ENCODE measurements around the gene ALAD. TPM values are rescaled to one million over a fixed set of nuclear protein-coding genes. Genes with fewer than 3 reads are reported as not detected.
A peak's percentile ranks its signal among the peaks of the same experiment; 100 is the strongest.
"Not testable (repeated sequence)": the region's sequence is repeated elsewhere in the genome, so short reads cannot be mapped to it uniquely, and the experiment has no call there.

ALAD gene
- total RNA-seq, 1 experiment from 2014 or later, result 7.8 TPM

DNA sequence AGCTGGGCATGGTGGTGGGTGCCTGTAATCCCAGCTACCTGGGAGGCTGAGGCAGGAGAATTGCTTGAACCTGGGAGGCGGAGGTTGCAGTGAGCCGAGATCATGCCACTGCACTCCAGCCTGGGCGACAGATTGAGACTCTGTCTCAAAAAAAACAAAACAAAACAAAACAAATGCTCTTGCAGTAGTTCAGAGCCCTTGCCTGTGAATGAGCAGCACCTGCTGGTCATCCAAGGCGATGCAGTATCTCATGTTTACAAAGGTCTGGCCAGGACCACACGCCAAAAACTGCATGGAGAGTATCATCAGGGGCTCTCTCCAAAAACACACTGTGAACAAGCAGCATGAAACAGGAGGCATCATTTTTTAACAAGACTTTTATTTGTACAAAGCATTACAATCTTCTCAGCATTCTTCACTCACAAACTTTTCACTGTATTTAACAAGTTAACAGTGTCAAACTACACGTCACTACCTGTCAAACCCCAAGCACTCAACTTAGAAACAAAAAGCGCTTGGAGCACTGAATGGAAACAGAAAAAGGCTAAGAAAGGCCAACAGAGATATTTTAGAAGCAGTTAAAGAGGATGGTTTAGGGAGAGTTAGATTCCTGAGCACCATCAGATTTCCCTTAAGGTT lies 5.9 kb upstream of the ALAD start:
- BruUV-seq (replicated peaks); H3K27ac Mint-ChIP-seq (ENCODE audit: low read depth, unreplicated experiment); H3K27me3 Mint-ChIP-seq (ENCODE audit: insufficient read depth, unreplicated experiment); H3K9me3 Mint-ChIP-seq (ENCODE audit: unreplicated experiment): not testable (repeated sequence)
- DNase-seq (ENCODE audit: unreplicated experiment), result peak; percentile 63
- Mint-ChIP-seq H3K36me3 (ENCODE audit: insufficient read depth, unreplicated experiment) (peaks cover 32% of the 10 kb centered on the region), H3K4me1 (ENCODE audit: insufficient read depth, unreplicated experiment) (peaks cover 19% of the 10 kb centered on the region), H3K4me3 (ENCODE audit: unreplicated experiment) (peak overlapping the region; percentile 22)
- POLR2A ChIA-PET, result interaction anchor here (0.7 kb wide), 1 partner anchor 131 kb away, joined by 3 read pairs; the partner anchor contains the start of genes CDC26 and PRPF4
- intact Hi-C loops (cut with micrococcal nuclease), result loop anchor here (1.0 to 10.0 kb wide), 2 partner anchors 98 to 482 kb away; no protein-coding TSS in a partner anchor
- TF ChIP-seq, protein P1, sequence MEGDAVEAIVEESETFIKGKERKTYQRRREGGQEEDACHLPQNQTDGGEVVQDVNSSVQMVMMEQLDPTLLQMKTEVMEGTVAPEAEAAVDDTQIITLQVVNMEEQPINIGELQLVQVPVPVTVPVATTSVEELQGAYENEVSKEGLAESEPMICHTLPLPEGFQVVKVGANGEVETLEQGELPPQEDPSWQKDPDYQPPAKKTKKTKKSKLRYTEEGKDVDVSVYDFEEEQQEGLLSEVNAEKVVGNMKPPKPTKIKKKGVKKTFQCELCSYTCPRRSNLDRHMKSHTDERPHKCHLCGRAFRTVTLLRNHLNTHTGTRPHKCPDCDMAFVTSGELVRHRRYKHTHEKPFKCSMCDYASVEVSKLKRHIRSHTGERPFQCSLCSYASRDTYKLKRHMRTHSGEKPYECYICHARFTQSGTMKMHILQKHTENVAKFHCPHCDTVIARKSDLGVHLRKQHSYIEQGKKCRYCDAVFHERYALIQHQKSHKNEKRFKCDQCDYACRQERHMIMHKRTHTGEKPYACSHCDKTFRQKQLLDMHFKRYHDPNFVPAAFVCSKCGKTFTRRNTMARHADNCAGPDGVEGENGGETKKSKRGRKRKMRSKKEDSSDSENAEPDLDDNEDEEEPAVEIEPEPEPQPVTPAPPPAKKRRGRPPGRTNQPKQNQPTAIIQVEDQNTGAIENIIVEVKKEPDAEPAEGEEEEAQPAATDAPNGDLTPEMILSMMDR (IDR thresholded peaks at IDR 0.05; ENCODE audit: unreplicated experiment), result peak; percentile 80
- CTCF ChIA-PET, result interaction anchor here (0.6 to 12.6 kb wide), 18 partner anchors 9 to 295 kb away, joined by 3 to 141 read pairs (median 4); partner anchors contain the start of genes CDC26, PRPF4 and SLC31A2

DNA sequence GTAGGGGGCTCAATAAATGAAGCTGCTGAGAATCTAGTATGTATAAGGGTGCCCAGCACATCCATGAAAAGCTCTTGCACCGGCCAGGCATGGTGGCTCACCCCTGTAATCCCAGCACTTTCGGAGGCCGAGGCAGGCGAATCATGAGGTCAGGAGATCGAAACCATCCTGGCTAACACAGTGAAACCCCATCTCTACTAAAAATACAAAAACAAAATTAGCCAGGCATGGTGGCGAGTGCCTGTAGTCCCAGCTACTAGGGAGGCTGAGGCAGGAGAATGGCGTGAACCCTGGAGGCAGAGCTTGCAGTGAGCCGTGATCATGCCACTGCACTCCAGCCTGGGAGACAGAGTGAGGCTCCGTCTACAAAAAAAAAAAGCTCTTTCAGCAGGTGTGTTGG lies 5.3 kb upstream of the ALAD start:
- H3K27me3 Mint-ChIP-seq (ENCODE audit: insufficient read depth, unreplicated experiment); H3K4me3 Mint-ChIP-seq (ENCODE audit: unreplicated experiment); BruUV-seq (replicated peaks); DNase-seq (ENCODE audit: unreplicated experiment); H3K9me3 Mint-ChIP-seq (ENCODE audit: unreplicated experiment); H3K27ac Mint-ChIP-seq (ENCODE audit: low read depth, unreplicated experiment): not testable (repeated sequence)
- intact Hi-C loops (cut with micrococcal nuclease), result loop anchor here (10.0 kb wide), 1 partner anchor 482 kb away; no protein-coding TSS in a partner anchor
- CTCF ChIA-PET, result interaction anchor here (0.6 to 12.6 kb wide), 23 partner anchors 8 to 1732 kb away, joined by 3 to 141 read pairs (median 4); partner anchors contain the start of genes CDC26, PRPF4 and SLC31A2
- POLR2A ChIA-PET, result interaction anchor here (0.7 kb wide), 1 partner anchor 131 kb away, joined by 3 read pairs; the partner anchor contains the start of genes CDC26 and PRPF4
- Mint-ChIP-seq H3K4me1 (ENCODE audit: insufficient read depth, unreplicated experiment) (peaks cover 24% of the 10 kb centered on the region), H3K36me3 (ENCODE audit: insufficient read depth, unreplicated experiment) (peaks cover 32% of the 10 kb centered on the region)

DNA sequence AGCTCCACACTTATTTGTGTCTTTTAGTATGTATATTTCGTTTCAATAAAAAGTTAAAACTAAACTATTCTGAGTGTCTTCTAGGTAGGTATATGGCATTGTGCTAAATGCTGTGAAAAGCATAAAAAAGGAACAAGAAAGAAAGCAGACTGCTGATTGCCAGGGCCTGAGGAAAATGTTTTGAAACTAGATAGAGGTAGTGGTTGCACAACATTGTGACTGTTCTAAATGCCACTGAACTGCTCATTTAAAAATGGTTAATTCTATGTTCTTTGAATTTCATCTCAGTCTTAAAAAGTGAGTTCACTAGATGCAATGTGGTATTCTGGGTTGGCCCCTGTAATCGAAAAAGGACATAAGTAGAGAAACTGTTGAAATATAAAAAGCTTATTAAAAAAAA lies 2.6 kb upstream of the ALAD start:
- BruUV-seq (replicated peaks), result no TSS peak
- Mint-ChIP-seq H3K27me3 (ENCODE audit: insufficient read depth, unreplicated experiment) (no peaks in the 10 kb centered on the region), H3K9me3 (ENCODE audit: unreplicated experiment) (no peaks in the 10 kb centered on the region), H3K36me3 (ENCODE audit: insufficient read depth, unreplicated experiment) (peaks cover 20% of the 10 kb centered on the region), H3K27ac (ENCODE audit: low read depth, unreplicated experiment) (no peak overlapping the region), H3K4me1 (ENCODE audit: insufficient read depth, unreplicated experiment) (peaks cover 27% of the 10 kb centered on the region), H3K4me3 (ENCODE audit: unreplicated experiment) (no peak overlapping the region)
- TF ChIP-seq, protein P1 (IDR thresholded peaks at IDR 0.05; ENCODE audit: unreplicated experiment), result no peak
- no peak for DNase-seq (ENCODE audit: unreplicated experiment)
- POLR2A ChIA-PET, result interaction anchor here (1.1 to 3.6 kb wide), 3 partner anchors 18 to 128 kb away, joined by 3 to 25 read pairs (median 3); partner anchors contain the start of genes CDC26, PRPF4 and WDR31
- intact Hi-C loops (cut with micrococcal nuclease), result loop anchor here (10.0 kb wide), 1 partner anchor 479 kb away; no protein-coding TSS in a partner anchor
- CTCF ChIA-PET, result interaction anchor here (0.6 to 12.6 kb wide), 12 partner anchors 48 to 1248 kb away, joined by 3 to 141 read pairs (median 4); partner anchors contain the start of genes CDC26 and PRPF4

DNA sequence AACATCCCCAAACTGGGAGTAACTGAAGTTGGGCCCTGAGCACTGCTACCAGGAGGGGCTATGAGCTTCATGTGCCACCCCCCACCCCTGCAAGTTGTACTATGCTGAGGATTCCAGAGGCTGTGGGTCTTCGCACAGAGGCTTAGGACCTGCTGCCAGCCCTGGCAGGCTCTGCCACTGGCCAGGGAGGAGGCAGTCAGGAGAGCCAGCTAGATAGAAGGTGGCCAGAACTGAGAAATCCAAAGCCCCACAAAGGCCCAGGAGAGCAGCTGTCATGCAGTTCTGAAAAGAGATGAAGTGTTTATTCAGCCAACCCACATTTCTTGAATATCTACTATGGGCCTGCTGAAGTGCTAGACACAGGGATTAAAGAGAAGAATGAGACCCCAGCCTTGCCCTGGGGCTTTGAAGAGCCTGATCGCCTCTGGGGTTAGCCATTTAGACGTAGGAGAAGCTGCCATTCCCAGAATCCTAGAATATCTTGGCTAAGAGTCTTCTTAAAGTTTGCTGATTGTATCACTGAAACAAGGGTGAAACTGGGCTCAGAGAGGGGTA lies 1.4 kb downstream of the ALAD start:
- no peak for DNase-seq (ENCODE audit: unreplicated experiment)
- Mint-ChIP-seq H3K4me1 (ENCODE audit: insufficient read depth, unreplicated experiment) (peaks cover 12% of the 10 kb centered on the region), H3K9me3 (ENCODE audit: unreplicated experiment) (no peaks in the 10 kb centered on the region), H3K4me3 (ENCODE audit: unreplicated experiment) (peak overlapping the region; percentile 97), H3K36me3 (ENCODE audit: insufficient read depth, unreplicated experiment) (no peaks in the 10 kb centered on the region), H3K27me3 (ENCODE audit: insufficient read depth, unreplicated experiment) (no peaks in the 10 kb centered on the region), H3K27ac (ENCODE audit: low read depth, unreplicated experiment) (peak overlapping the region; percentile 39)
- TF ChIP-seq, protein P1 (IDR thresholded peaks at IDR 0.05; ENCODE audit: unreplicated experiment), result no peak
- BruUV-seq (replicated peaks), result no TSS peak
- intact Hi-C loops (cut with micrococcal nuclease), result loop anchor here (2.0 to 10.0 kb wide), 2 partner anchors 259 to 475 kb away; no protein-coding TSS in a partner anchor
- ChIA-PET CTCF (interaction anchor here (0.9 to 12.6 kb wide), 5 partner anchors 9 to 125 kb away, joined by 3 to 141 read pairs (median 7); partner anchors contain the start of genes C9orf43, CDC26, POLE3 and PRPF4), POLR2A (interaction anchor here (0.6 to 3.4 kb wide), 4 partner anchors 10 to 60 kb away, joined by 3 to 48 read pairs (median 6); partner anchors contain the start of genes BSPRY, C9orf43, POLE3 and WDR31)

All from MCF 10A (cell line).